ENCODE results near the gene ECM1.

The ECM1 gene

GRCh38 chr1:150473659-150474058, 34.2 kb upstream of the ECM1 start:
- Histone ChIP-seq H3K79me1 (ENCODE audit: low read length) (no peaks in the 10 kb centered on the region), H2BK5ac (ENCODE audit: low read length) (no peak overlapping the region), H3K4me3 (ENCODE audit: low read length) (no peak overlapping the region), H3K23ac (ENCODE audit: low read length) (no peak overlapping the region), H3K56ac (ENCODE audit: low read length) (no peak overlapping the region), H2BK15ac (replicated peaks; ENCODE audit: low read depth) (no peak overlapping the region), H3K4me1 (ENCODE audit: control insufficient read depth, low read depth, low read length) (no peaks in the 10 kb centered on the region), H3K9ac (ENCODE audit: low read length) (no peak overlapping the region), H2BK120ac (ENCODE audit: low read depth, low read length) (no peak overlapping the region), H3K4me2 (ENCODE audit: low read length) (no peak overlapping the region), H2AK5ac (ENCODE audit: low read length) (no peak overlapping the region), H4K5ac (ENCODE audit: low read length) (no peak overlapping the region), H3K18ac (ENCODE audit: low read length) (no peak overlapping the region), H3K27ac (ENCODE audit: low read depth, low read length) (no peak overlapping the region), H3K4ac (ENCODE audit: low read depth, low read length) (no peak overlapping the region), H3K36me3 (ENCODE audit: control insufficient read depth, insufficient read depth, low read length) (peaks cover 12% of the 10 kb centered on the region), H4K8ac (ENCODE audit: low read depth, low read length) (no peak overlapping the region), H3K79me2 (ENCODE audit: control insufficient read depth, insufficient read depth, low read length) (no peaks in the 10 kb centered on the region), H3K27me3 (ENCODE audit: insufficient read depth, low read length, poor library complexity) (no peaks in the 10 kb centered on the region)
- no CpG with 5 or more reads among the region's 4 CpGs for WGBS (ENCODE audit: extremely low coverage, insufficient coverage, low lambda C conversion rate)
- no peak for DNase-seq

- no peak overlapping the region for H3K4ac ChIP-seq (ENCODE audit: low read depth, low read length)
- H4K8ac ChIP-seq (ENCODE audit: low read depth, low read length), result no peak overlapping the region
- no peak overlapping the region for H3K56ac ChIP-seq (ENCODE audit: low read length)
- DNase-seq, result no peak
- no peaks in the 10 kb centered on the region for H3K79me1 ChIP-seq (ENCODE audit: low read length)
- H3K4me1 ChIP-seq (ENCODE audit: control insufficient read depth, low read depth, low read length), result no peaks in the 10 kb centered on the region
- no peak overlapping the region for H3K4me3 ChIP-seq (ENCODE audit: low read length)
- H3K18ac ChIP-seq (ENCODE audit: low read length), result no peak overlapping the region
- no peak overlapping the region for H2AK5ac ChIP-seq (ENCODE audit: low read length)
- H3K27ac ChIP-seq (ENCODE audit: low read depth, low read length), result no peak overlapping the region
- H3K27me3 ChIP-seq (ENCODE audit: insufficient read depth, low read length, poor library complexity), result no peaks in the 10 kb centered on the region
- no peak overlapping the region for H3K4me2 ChIP-seq (ENCODE audit: low read length)
- no peak overlapping the region for H4K5ac ChIP-seq (ENCODE audit: low read length)
- H2BK5ac ChIP-seq (ENCODE audit: low read length), result no peak overlapping the region
- no peak overlapping the region for H3K23ac ChIP-seq (ENCODE audit: low read length)
- no peaks in the 10 kb centered on the region for H3K79me2 ChIP-seq (ENCODE audit: control insufficient read depth, insufficient read depth, low read length)
- no CpG with 5 or more reads among the region's 4 CpGs for WGBS (ENCODE audit: extremely low coverage, insufficient coverage, low lambda C conversion rate)
- peaks cover 12% of the 10 kb centered on the region for H3K36me3 ChIP-seq (ENCODE audit: control insufficient read depth, insufficient read depth, low read length)
- no peak overlapping the region for H3K9ac ChIP-seq (ENCODE audit: low read length)
- H2BK15ac ChIP-seq (replicated peaks; ENCODE audit: low read depth), result no peak overlapping the region
- H2BK120ac ChIP-seq (ENCODE audit: low read depth, low read length), result no peak overlapping the region
Observed at GRCh38 chr1:150474869-150475268, 33.0 kb upstream of the ECM1 start.

GRCh38 chr1:150476754-150477153, 31.2 kb upstream of the ECM1 start:
- no peak overlapping the region for H3K4me3 ChIP-seq (ENCODE audit: low read length)
- H2BK15ac ChIP-seq (replicated peaks; ENCODE audit: low read depth), result no peak overlapping the region
- H3K4me2 ChIP-seq (ENCODE audit: low read length), result no peak overlapping the region
- no peak overlapping the region for H4K5ac ChIP-seq (ENCODE audit: low read length)
- no peak overlapping the region for H2BK5ac ChIP-seq (ENCODE audit: low read length)
- no peaks in the 10 kb centered on the region for H3K4me1 ChIP-seq (ENCODE audit: control insufficient read depth, low read depth, low read length)
- H3K9ac ChIP-seq (ENCODE audit: low read length), result no peak overlapping the region
- no peak overlapping the region for H3K4ac ChIP-seq (ENCODE audit: low read depth, low read length)
- no peak overlapping the region for H3K27ac ChIP-seq (ENCODE audit: low read depth, low read length)
- no peak overlapping the region for H3K56ac ChIP-seq (ENCODE audit: low read length)
- no peaks in the 10 kb centered on the region for H3K79me1 ChIP-seq (ENCODE audit: low read length)
- no peak overlapping the region for H3K18ac ChIP-seq (ENCODE audit: low read length)
- WGBS (ENCODE audit: extremely low coverage, insufficient coverage, low lambda C conversion rate), result no CpG with 5 or more reads among the region's 3 CpGs
- no peak overlapping the region for H3K23ac ChIP-seq (ENCODE audit: low read length)
- no peak for DNase-seq
- no peak overlapping the region for H4K8ac ChIP-seq (ENCODE audit: low read depth, low read length)
- no peaks in the 10 kb centered on the region for H3K27me3 ChIP-seq (ENCODE audit: insufficient read depth, low read length, poor library complexity)
- no peaks in the 10 kb centered on the region for H3K36me3 ChIP-seq (ENCODE audit: control insufficient read depth, insufficient read depth, low read length)
- no peak overlapping the region for H2AK5ac ChIP-seq (ENCODE audit: low read length)
- no peak overlapping the region for H2BK120ac ChIP-seq (ENCODE audit: low read depth, low read length)
- no peaks in the 10 kb centered on the region for H3K79me2 ChIP-seq (ENCODE audit: control insufficient read depth, insufficient read depth, low read length)

- Histone ChIP-seq H3K23ac (ENCODE audit: low read length) (no peak overlapping the region), H3K79me2 (ENCODE audit: control insufficient read depth, insufficient read depth, low read length) (no peaks in the 10 kb centered on the region), H3K9ac (ENCODE audit: low read length) (no peak overlapping the region), H2AK5ac (ENCODE audit: low read length) (no peak overlapping the region), H3K36me3 (ENCODE audit: control insufficient read depth, insufficient read depth, low read length) (no peaks in the 10 kb centered on the region), H3K27ac (ENCODE audit: low read depth, low read length) (no peak overlapping the region), H3K56ac (ENCODE audit: low read length) (no peak overlapping the region), H3K4me2 (ENCODE audit: low read length) (no peak overlapping the region), H3K4me1 (ENCODE audit: control insufficient read depth, low read depth, low read length) (no peaks in the 10 kb centered on the region), H2BK120ac (ENCODE audit: low read depth, low read length) (no peak overlapping the region), H2BK5ac (ENCODE audit: low read length) (no peak overlapping the region), H3K27me3 (ENCODE audit: insufficient read depth, low read length, poor library complexity) (no peaks in the 10 kb centered on the region), H3K18ac (ENCODE audit: low read length) (no peak overlapping the region), H3K79me1 (ENCODE audit: low read length) (no peaks in the 10 kb centered on the region), H4K5ac (ENCODE audit: low read length) (no peak overlapping the region), H2BK15ac (replicated peaks; ENCODE audit: low read depth) (no peak overlapping the region), H4K8ac (ENCODE audit: low read depth, low read length) (no peak overlapping the region), H3K4me3 (ENCODE audit: low read length) (no peak overlapping the region), H3K4ac (ENCODE audit: low read depth, low read length) (no peak overlapping the region)
- WGBS (ENCODE audit: extremely low coverage, insufficient coverage, low lambda C conversion rate), result no CpG with 5 or more reads among the region's 1 CpG
- no peak for DNase-seq
Observed at GRCh38 chr1:150477320-150477719, 30.6 kb upstream of the ECM1 start.

- no peak overlapping the region for H3K23ac ChIP-seq (ENCODE audit: low read length)
- no peak overlapping the region for H3K4me2 ChIP-seq (ENCODE audit: low read length)
- H3K18ac ChIP-seq (ENCODE audit: low read length), result no peak overlapping the region
- H3K79me2 ChIP-seq (ENCODE audit: control insufficient read depth, insufficient read depth, low read length), result no peaks in the 10 kb centered on the region
- no peak overlapping the region for H2AK5ac ChIP-seq (ENCODE audit: low read length)
- no peak overlapping the region for H4K8ac ChIP-seq (ENCODE audit: low read depth, low read length)
- H3K27me3 ChIP-seq (ENCODE audit: insufficient read depth, low read length, poor library complexity), result no peaks in the 10 kb centered on the region
- H3K36me3 ChIP-seq (ENCODE audit: control insufficient read depth, insufficient read depth, low read length), result no peaks in the 10 kb centered on the region
- H3K9ac ChIP-seq (ENCODE audit: low read length), result no peak overlapping the region
- DNase-seq, result no peak
- no peak overlapping the region for H2BK120ac ChIP-seq (ENCODE audit: low read depth, low read length)
- H3K79me1 ChIP-seq (ENCODE audit: low read length), result no peaks in the 10 kb centered on the region
- H3K4ac ChIP-seq (ENCODE audit: low read depth, low read length), result no peak overlapping the region
- no peak overlapping the region for H3K56ac ChIP-seq (ENCODE audit: low read length)
- no peak overlapping the region for H3K27ac ChIP-seq (ENCODE audit: low read depth, low read length)
- no peak overlapping the region for H4K5ac ChIP-seq (ENCODE audit: low read length)
- H3K4me3 ChIP-seq (ENCODE audit: low read length), result no peak overlapping the region
- no peaks in the 10 kb centered on the region for H3K4me1 ChIP-seq (ENCODE audit: control insufficient read depth, low read depth, low read length)
- H2BK5ac ChIP-seq (ENCODE audit: low read length), result no peak overlapping the region
- H2BK15ac ChIP-seq (replicated peaks; ENCODE audit: low read depth), result no peak overlapping the region
- no CpG with 5 or more reads among the region's 4 CpGs for WGBS (ENCODE audit: extremely low coverage, insufficient coverage, low lambda C conversion rate)
Observed at GRCh38 chr1:150477733-150478132, 30.2 kb upstream of the ECM1 start.

GRCh38 chr1:150479370-150479769, 28.5 kb upstream of the ECM1 start:
- Histone ChIP-seq H4K8ac (ENCODE audit: low read depth, low read length) (no peak overlapping the region), H2BK15ac (replicated peaks; ENCODE audit: low read depth) (no peak overlapping the region), H3K4me2 (ENCODE audit: low read length) (no peak overlapping the region), H3K36me3 (ENCODE audit: control insufficient read depth, insufficient read depth, low read length) (no peaks in the 10 kb centered on the region), H4K5ac (ENCODE audit: low read length) (no peak overlapping the region), H3K27ac (ENCODE audit: low read depth, low read length) (no peak overlapping the region), H3K4me1 (ENCODE audit: control insufficient read depth, low read depth, low read length) (no peaks in the 10 kb centered on the region), H2BK120ac (ENCODE audit: low read depth, low read length) (no peak overlapping the region), H2BK5ac (ENCODE audit: low read length) (no peak overlapping the region), H3K23ac (ENCODE audit: low read length) (no peak overlapping the region), H3K18ac (ENCODE audit: low read length) (no peak overlapping the region), H2AK5ac (ENCODE audit: low read length) (no peak overlapping the region), H3K4me3 (ENCODE audit: low read length) (no peak overlapping the region), H3K27me3 (ENCODE audit: insufficient read depth, low read length, poor library complexity) (no peaks in the 10 kb centered on the region), H3K4ac (ENCODE audit: low read depth, low read length) (no peak overlapping the region), H3K79me2 (ENCODE audit: control insufficient read depth, insufficient read depth, low read length) (no peaks in the 10 kb centered on the region), H3K56ac (ENCODE audit: low read length) (no peak overlapping the region), H3K9ac (ENCODE audit: low read length) (no peak overlapping the region), H3K79me1 (ENCODE audit: low read length) (no peaks in the 10 kb centered on the region)
- no peak for DNase-seq
- no CpG with 5 or more reads among the region's 4 CpGs for WGBS (ENCODE audit: extremely low coverage, insufficient coverage, low lambda C conversion rate)

Measured in mesendoderm (in vitro differentiated cells).